Skin of body (tissue), 2 donors: Measurements from ENCODE around the gene TUNAR. TPM values are rescaled to one million over a fixed set of nuclear protein-coding genes. Genes with fewer than 3 reads are reported as not detected.

Source experiments
- DNase-seq: peaks from one replicate; lab custom pipeline; 2025; lab: John Stamatoyannopoulos, UW
- total RNA-seq: library from RNA; depleted of rRNA; stranded (reverse); fragments of >200 nt; gene quantifications from one replicate; pipeline ENCODE4 v1.2.3, GENCODE V29; 2014

The TUNAR gene
- total RNA-seq, 1 donor from 2014 or later, result not detected

GRCh38 chr14:95872777-95873176 lies 3.9 kb upstream of the TUNAR start:
- DNase-seq, result no peak

GRCh38 chr14:95875831-95876760 lies 536 bp upstream of the TUNAR start:
- DNase-seq, result no peak

GRCh38 chr14:95877633-95878032 lies 1.0 kb downstream of the TUNAR start:
- DNase-seq, result no peak

- DNase-seq, result no peak
Measured at GRCh38 chr14:95884377-95884776, 7.7 kb downstream of the TUNAR start.

- DNase-seq, result no peak
Measured at GRCh38 chr14:95885278-95885677, 8.6 kb downstream of the TUNAR start.

GRCh38 chr14:95885866-95886265 lies 9.2 kb downstream of the TUNAR start:
- DNase-seq, result no peak

GRCh38 chr14:95886366-95887056 lies 9.9 kb downstream of the TUNAR start:
- DNase-seq, result no peak

GRCh38 chr14:95887351-95887750 lies 10.7 kb downstream of the TUNAR start:
- DNase-seq, result no peak

- no peak for DNase-seq
Measured at GRCh38 chr14:95889236-95889979, 12.8 kb downstream of the TUNAR start.

- DNase-seq, result no peak
Measured at GRCh38 chr14:95891742-95892141, 15.1 kb downstream of the TUNAR start.

GRCh38 chr14:95892142-95892541 lies 15.5 kb downstream of the TUNAR start:
- DNase-seq, result no peak

GRCh38 chr14:95895720-95896119 lies 19.1 kb downstream of the TUNAR start:
- DNase-seq, result no peak

GRCh38 chr14:95896498-95897135 lies 20.0 kb downstream of the TUNAR start:
- no peak for DNase-seq

GRCh38 chr14:95897280-95897679 lies 20.6 kb downstream of the TUNAR start:
- DNase-seq, result no peak

- DNase-seq, result no peak
Measured at GRCh38 chr14:95901054-95901453, 24.4 kb downstream of the TUNAR start.

GRCh38 chr14:95902273-95902826 lies 25.7 kb downstream of the TUNAR start:
- no peak for DNase-seq

- DNase-seq, result no peak
Measured at GRCh38 chr14:95903165-95903564, 26.5 kb downstream of the TUNAR start.

- DNase-seq, result no peak
Measured at GRCh38 chr14:95903616-95904107, 27.0 kb downstream of the TUNAR start.

GRCh38 chr14:95906591-95906990 lies 30.0 kb downstream of the TUNAR start:
- DNase-seq, result no peak

GRCh38 chr14:95910628-95911027 lies 34.0 kb downstream of the TUNAR start:
- no peak for DNase-seq

GRCh38 chr14:95911456-95911855 lies 34.8 kb downstream of the TUNAR start:
- no peak for DNase-seq
